Measurements from ENCODE around the gene FCHO1. TPM values are rescaled to one million over a fixed set of nuclear protein-coding genes. Genes with fewer than 3 reads are reported as not detected.

The FCHO1 gene
- total and polyA plus RNA-seq, 2 donors (not counting 1 experiment from before 2014, with no cell fraction given) = 85.7 to 149 TPM

DNA sequence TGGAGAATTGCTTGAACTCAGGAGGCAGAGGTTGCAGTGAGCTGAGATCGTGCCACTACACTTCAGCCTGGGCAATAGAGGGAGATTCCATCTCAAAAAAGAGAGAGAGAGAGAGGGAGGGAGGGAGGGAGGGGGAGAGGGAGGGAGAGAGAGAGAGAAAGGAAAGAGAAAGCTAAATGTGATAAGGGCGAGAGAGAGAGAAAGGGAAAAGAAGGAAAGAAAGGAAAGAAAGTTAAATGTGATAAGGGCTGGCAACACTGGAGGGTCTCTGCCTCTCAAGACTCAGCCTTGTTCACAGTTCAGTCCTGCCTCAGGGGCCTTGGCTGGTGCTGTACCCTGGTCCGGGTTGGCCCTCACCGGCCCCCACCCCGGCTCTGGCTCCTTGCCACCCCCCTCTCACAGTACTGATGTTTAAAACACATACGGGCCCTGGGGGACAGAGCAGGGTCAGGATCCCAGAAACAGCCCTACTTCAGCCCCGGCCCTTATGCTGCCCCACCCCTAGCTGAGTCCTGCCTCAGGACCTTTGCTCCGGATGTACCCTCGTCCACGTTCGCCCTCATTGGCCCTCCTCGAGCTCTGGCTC is 28.5 kb upstream of the FCHO1 start:
- H3K9ac ChIP-seq (ENCODE audit: low read length) = no peak overlapping the region

DNA sequence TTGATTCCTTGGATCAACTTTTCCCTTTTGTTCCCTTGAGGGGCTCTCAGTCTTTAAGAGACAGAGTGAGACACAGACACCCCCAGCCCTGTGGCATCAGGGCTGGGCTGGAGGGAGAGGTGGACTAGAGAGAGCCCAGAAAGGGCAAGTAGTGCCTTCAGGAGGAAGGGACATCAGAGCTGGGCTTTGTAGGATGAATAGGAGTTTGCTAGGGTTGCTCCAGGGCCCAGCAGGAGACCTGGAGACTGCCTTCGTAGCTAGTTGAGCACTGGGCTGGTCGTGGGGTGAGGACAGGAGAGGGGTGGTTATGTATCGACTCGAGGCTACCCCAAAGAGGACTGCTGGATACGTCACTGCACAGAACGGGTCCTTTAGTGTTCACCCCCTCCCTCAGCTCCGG is 26.6 kb upstream of the FCHO1 start:
- Histone ChIP-seq H3K4me1 (ENCODE audit: control insufficient read depth in 2 of 2, insufficient read depth in 2 of 2, low read length in 2 of 2) (peaks cover 22 to 26% of the 10 kb centered on the region in 2 donors), H3K27ac (ENCODE audit: low read length in 2 of 2) (no peak overlapping the region), H3K9ac (ENCODE audit: low read length) (no peak overlapping the region), H4K20me1 (ENCODE audit: control insufficient read depth, insufficient read depth, low read length, poor library complexity, severe bottlenecking) (peaks cover 84% of the 10 kb centered on the region), H3K9me3 (ENCODE audit: control extremely low read depth in 1 of 3, control insufficient read depth in 2 of 3, insufficient read depth in 1 of 3, low read length in 2 of 3) (no peaks in the 10 kb centered on the region), H3K4me3 (ENCODE audit: control extremely low read depth in 1 of 5, extremely low read depth in 1 of 5, insufficient read depth in 1 of 5, low read depth in 2 of 5, low read length in 4 of 5) (no peak overlapping the region), H3K4me2 (replicated peaks; ENCODE audit: low read depth, low read length, poor library complexity, severe bottlenecking) (no peak overlapping the region), H3K36me3 (replicated peaks in 1 of 2; ENCODE audit: control extremely low read depth in 1 of 2, control insufficient read depth in 1 of 2, extremely low read depth in 1 of 2, insufficient read depth in 2 of 2, low read length in 1 of 2) (peaks cover 7 to 60% of the 10 kb centered on the region in 2 experiments), H3K79me2 (ENCODE audit: control insufficient read depth, insufficient read depth, low read length) (peaks cover 80% of the 10 kb centered on the region), H3K27me3 (replicated peaks in 1 of 4; ENCODE audit: control extremely low read depth in 1 of 4, control insufficient read depth in 3 of 4, insufficient read depth in 4 of 4, low read length in 3 of 4) (no peaks in the 10 kb centered on the region), H2AFZ (ENCODE audit: insufficient read depth, low read depth, low read length, poor library complexity, severe bottlenecking) (no peak overlapping the region)
- ATAC-seq (ENCODE audit: low read depth) (no peak), DNase-seq (no peak)
- no peak overlapping the region for H3K27ac Mint-ChIP-seq
- H3K27me3 Mint-ChIP-seq = no peaks in the 10 kb centered on the region
- ChIA-PET POLR2A (no interaction called here), CTCF (interaction anchor here (0.7 to 5.2 kb wide), 7 partner anchors 21 to 131 kb away, joined by 3 to 31 read pairs (median 8); no protein-coding TSS in a partner anchor)
- no peaks in the 10 kb centered on the region for H3K9me3 Mint-ChIP-seq (ENCODE audit: insufficient read depth)
- TF ChIP-seq EZH2 (IDR thresholded peaks at IDR 0.05; ENCODE audit: borderline replicate concordance, insufficient read depth, low read depth, low read length, poor library complexity, severe bottlenecking) = no peak
- TF ChIP-seq, protein P1, sequence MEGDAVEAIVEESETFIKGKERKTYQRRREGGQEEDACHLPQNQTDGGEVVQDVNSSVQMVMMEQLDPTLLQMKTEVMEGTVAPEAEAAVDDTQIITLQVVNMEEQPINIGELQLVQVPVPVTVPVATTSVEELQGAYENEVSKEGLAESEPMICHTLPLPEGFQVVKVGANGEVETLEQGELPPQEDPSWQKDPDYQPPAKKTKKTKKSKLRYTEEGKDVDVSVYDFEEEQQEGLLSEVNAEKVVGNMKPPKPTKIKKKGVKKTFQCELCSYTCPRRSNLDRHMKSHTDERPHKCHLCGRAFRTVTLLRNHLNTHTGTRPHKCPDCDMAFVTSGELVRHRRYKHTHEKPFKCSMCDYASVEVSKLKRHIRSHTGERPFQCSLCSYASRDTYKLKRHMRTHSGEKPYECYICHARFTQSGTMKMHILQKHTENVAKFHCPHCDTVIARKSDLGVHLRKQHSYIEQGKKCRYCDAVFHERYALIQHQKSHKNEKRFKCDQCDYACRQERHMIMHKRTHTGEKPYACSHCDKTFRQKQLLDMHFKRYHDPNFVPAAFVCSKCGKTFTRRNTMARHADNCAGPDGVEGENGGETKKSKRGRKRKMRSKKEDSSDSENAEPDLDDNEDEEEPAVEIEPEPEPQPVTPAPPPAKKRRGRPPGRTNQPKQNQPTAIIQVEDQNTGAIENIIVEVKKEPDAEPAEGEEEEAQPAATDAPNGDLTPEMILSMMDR (IDR thresholded peaks at IDR 0.05) = no peak
- peaks cover 24% of the 10 kb centered on the region for H3K4me1 Mint-ChIP-seq
- intact Hi-C loops (cut with micrococcal nuclease) = no loop called here
- 99% methylated on average over 6 of the region's 7 CpGs for WGBS (ENCODE audit: insufficient coverage)
- no peak overlapping the region for H3K4me3 Mint-ChIP-seq

More for the DNA sequence above, 28.5 kb upstream of the FCHO1 start:
- TF ChIP-seq, protein P1 (IDR thresholded peaks at IDR 0.05) = no peak
- TF ChIP-seq EZH2 (IDR thresholded peaks at IDR 0.05; ENCODE audit: borderline replicate concordance, insufficient read depth, low read depth, low read length, poor library complexity, severe bottlenecking) = no peak
- no peak overlapping the region for H3K4me2 ChIP-seq (replicated peaks; ENCODE audit: low read depth, low read length, poor library complexity, severe bottlenecking)
- DNase-seq (no peak), ATAC-seq (ENCODE audit: low read depth) (no peak)
- Mint-ChIP-seq H3K4me3 (no peak overlapping the region), H3K27me3 (no peaks in the 10 kb centered on the region), H3K27ac (no peak overlapping the region), H3K9me3 (ENCODE audit: insufficient read depth) (no peaks in the 10 kb centered on the region), H3K4me1 (peaks cover 30% of the 10 kb centered on the region)
- CTCF ChIA-PET = interaction anchor here (1.2 to 1.9 kb wide), 3 partner anchors 33 to 58 kb away, joined by 3 to 4 read pairs (median 3); no protein-coding TSS in a partner anchor
- intact Hi-C loops (cut with micrococcal nuclease) = no loop called here
- no peak overlapping the region for H3K4me3 ChIP-seq (ENCODE audit: control extremely low read depth in 1 of 5, extremely low read depth in 1 of 5, insufficient read depth in 1 of 5, low read depth in 2 of 5, low read length in 4 of 5)
- 99% methylated on average over 11 of the region's 12 CpGs for WGBS (ENCODE audit: insufficient coverage)
- H3K27me3 ChIP-seq (replicated peaks in 1 of 4; ENCODE audit: control extremely low read depth in 1 of 4, control insufficient read depth in 3 of 4, insufficient read depth in 4 of 4, low read length in 3 of 4) = no peaks in the 10 kb centered on the region
- H3K4me1 ChIP-seq (ENCODE audit: control insufficient read depth in 2 of 2, insufficient read depth in 2 of 2, low read length in 2 of 2) = peaks cover 28 to 34% of the 10 kb centered on the region in 2 donors
- H2AFZ ChIP-seq (ENCODE audit: insufficient read depth, low read depth, low read length, poor library complexity, severe bottlenecking) = no peak overlapping the region
- H3K9me3 ChIP-seq (ENCODE audit: control extremely low read depth in 1 of 3, control insufficient read depth in 2 of 3, insufficient read depth in 1 of 3, low read length in 2 of 3) = no peaks in the 10 kb centered on the region
- H3K79me2 ChIP-seq (ENCODE audit: control insufficient read depth, insufficient read depth, low read length) = peaks cover 81% of the 10 kb centered on the region
- peaks cover 71% of the 10 kb centered on the region for H4K20me1 ChIP-seq (ENCODE audit: control insufficient read depth, insufficient read depth, low read length, poor library complexity, severe bottlenecking)
- H3K36me3 ChIP-seq (replicated peaks in 1 of 2; ENCODE audit: control extremely low read depth in 1 of 2, control insufficient read depth in 1 of 2, extremely low read depth in 1 of 2, insufficient read depth in 2 of 2, low read length in 1 of 2) = peaks cover 6 to 48% of the 10 kb centered on the region in 2 experiments
- POLR2A ChIA-PET = no interaction called here
- no peak overlapping the region for H3K27ac ChIP-seq (ENCODE audit: low read length in 2 of 2)

Data from B cell (primary cell).